Fibroblast of skin of right biceps (primary cell): ENCODE results near the gene TLR9.
A peak's percentile ranks its signal among the peaks of the same experiment; 100 is the strongest.

Source experiments
- DNase-seq: peaks from one replicate; pipeline ENCODE4 v3.0.0-alpha.2; 2013

Gene TLR9

GRCh38 chr3:52211268-52211891 is 14.1 kb downstream of the TLR9 start:
- DNase-seq: no peak

- peak; percentile 28 for DNase-seq
Observed at GRCh38 chr3:52210550-52211046, 14.8 kb downstream of the TLR9 start.

- DNase-seq: no peak
Observed at GRCh38 chr3:52210037-52210436, 15.4 kb downstream of the TLR9 start.

GRCh38 chr3:52208556-52208955 is 16.9 kb downstream of the TLR9 start:
- DNase-seq: no peak

- DNase-seq: no peak
Observed at GRCh38 chr3:52205727-52206372, 19.6 kb downstream of the TLR9 start.

GRCh38 chr3:52204337-52205073 is 20.9 kb downstream of the TLR9 start:
- no peak for DNase-seq

- no peak for DNase-seq
Observed at GRCh38 chr3:52203701-52204100, 21.7 kb downstream of the TLR9 start.

GRCh38 chr3:52202384-52203077 is 22.9 kb downstream of the TLR9 start:
- no peak for DNase-seq

GRCh38 chr3:52200981-52201679 is 24.3 kb downstream of the TLR9 start:
- DNase-seq: no peak

- no peak for DNase-seq
Observed at GRCh38 chr3:52198643-52199608, 26.5 kb downstream of the TLR9 start.

GRCh38 chr3:52197842-52198625 is 27.4 kb downstream of the TLR9 start, which contains the start of gene ALAS1:
Gene ALAS1 (plus strand): TSS chr3:52198160. CDS start chr3:52199242, 1,082 bp downstream.
- peak; percentile 86 for DNase-seq

GRCh38 chr3:52197499-52197841 is 28.0 kb downstream of the TLR9 start:
- DNase-seq: no peak

GRCh38 chr3:52196977-52197376 is 28.5 kb downstream of the TLR9 start:
- DNase-seq: no peak

GRCh38 chr3:52195823-52196331 is 29.6 kb downstream of the TLR9 start:
- DNase-seq: peak; percentile 22

GRCh38 chr3:52195291-52195597 is 30.2 kb downstream of the TLR9 start:
- DNase-seq: no peak

GRCh38 chr3:52194485-52195290 is 30.8 kb downstream of the TLR9 start:
- DNase-seq: no peak

- no peak for DNase-seq
Observed at GRCh38 chr3:52193065-52193464, 32.4 kb downstream of the TLR9 start.

- no peak for DNase-seq
Observed at GRCh38 chr3:52191663-52192062, 33.8 kb downstream of the TLR9 start.

GRCh38 chr3:52190294-52191074 is 35.0 kb downstream of the TLR9 start:
- DNase-seq: peak; percentile 24
